ENCODE measurements around the gene TTC14. TPM values are rescaled to one million over a fixed set of nuclear protein-coding genes. Genes with fewer than 3 reads are reported as not detected.

The TTC14 gene
- total and polyA plus RNA-seq, 9 of the 15 experiments (the other 6 are each of a cell fraction or from before 2014, with no cell fraction given), result 10.0 to 61.9 (median 27.0) TPM

DNA sequence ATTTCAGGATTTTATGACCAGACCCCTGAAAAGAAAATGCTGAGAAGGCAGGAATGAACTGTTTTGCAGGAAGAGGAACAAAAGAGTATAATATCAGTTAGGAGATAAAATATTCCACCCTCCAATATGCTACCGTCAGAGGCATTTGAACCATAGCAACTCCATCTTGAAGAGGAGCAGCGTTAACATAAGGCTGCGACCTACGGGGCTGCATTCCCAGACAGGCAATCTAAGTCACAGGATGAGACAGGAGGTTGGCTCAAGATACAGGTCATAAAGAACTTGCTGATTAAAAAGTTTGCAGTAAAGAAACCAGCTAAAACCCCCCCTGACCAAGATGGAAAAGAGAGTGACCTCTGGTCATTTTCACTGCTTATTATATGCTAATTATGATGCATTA lies 54.4 kb downstream of the TTC14 start (continued):
- TF ChIP-seq, protein P1, sequence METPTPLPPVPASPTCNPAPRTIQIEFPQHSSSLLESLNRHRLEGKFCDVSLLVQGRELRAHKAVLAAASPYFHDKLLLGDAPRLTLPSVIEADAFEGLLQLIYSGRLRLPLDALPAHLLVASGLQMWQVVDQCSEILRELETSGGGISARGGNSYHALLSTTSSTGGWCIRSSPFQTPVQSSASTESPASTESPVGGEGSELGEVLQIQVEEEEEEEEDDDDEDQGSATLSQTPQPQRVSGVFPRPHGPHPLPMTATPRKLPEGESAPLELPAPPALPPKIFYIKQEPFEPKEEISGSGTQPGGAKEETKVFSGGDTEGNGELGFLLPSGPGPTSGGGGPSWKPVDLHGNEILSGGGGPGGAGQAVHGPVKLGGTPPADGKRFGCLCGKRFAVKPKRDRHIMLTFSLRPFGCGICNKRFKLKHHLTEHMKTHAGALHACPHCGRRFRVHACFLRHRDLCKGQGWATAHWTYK (CRISPR knock-in tag; IDR thresholded peaks at IDR 0.05), result no peak
- TF ChIP-seq, protein P2, sequence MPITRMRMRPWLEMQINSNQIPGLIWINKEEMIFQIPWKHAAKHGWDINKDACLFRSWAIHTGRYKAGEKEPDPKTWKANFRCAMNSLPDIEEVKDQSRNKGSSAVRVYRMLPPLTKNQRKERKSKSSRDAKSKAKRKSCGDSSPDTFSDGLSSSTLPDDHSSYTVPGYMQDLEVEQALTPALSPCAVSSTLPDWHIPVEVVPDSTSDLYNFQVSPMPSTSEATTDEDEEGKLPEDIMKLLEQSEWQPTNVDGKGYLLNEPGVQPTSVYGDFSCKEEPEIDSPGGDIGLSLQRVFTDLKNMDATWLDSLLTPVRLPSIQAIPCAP (CRISPR knock-in tag; IDR thresholded peaks at IDR 0.05; ENCODE audit: borderline replicate concordance), result no peak
- TF ChIP-seq DNMT1 (IDR thresholded peaks at IDR 0.05) (no peak), JUN (IDR thresholded peaks at IDR 0.05; ENCODE audit: borderline replicate concordance, low read depth, low read length) (no peak), JUN (CRISPR knock-in tag; IDR thresholded peaks at IDR 0.05; ENCODE audit: borderline replicate concordance) (no peak), MTA3 (IDR thresholded peaks at IDR 0.05; ENCODE audit: borderline replicate concordance) (no peak), E2F3 (CRISPR knock-in tag; IDR thresholded peaks at IDR 0.05) (no peak), ESRRA (IDR thresholded peaks at IDR 0.05; ENCODE audit: borderline replicate concordance, low read depth) (no peak)
- TF ChIP-seq, protein P3, sequence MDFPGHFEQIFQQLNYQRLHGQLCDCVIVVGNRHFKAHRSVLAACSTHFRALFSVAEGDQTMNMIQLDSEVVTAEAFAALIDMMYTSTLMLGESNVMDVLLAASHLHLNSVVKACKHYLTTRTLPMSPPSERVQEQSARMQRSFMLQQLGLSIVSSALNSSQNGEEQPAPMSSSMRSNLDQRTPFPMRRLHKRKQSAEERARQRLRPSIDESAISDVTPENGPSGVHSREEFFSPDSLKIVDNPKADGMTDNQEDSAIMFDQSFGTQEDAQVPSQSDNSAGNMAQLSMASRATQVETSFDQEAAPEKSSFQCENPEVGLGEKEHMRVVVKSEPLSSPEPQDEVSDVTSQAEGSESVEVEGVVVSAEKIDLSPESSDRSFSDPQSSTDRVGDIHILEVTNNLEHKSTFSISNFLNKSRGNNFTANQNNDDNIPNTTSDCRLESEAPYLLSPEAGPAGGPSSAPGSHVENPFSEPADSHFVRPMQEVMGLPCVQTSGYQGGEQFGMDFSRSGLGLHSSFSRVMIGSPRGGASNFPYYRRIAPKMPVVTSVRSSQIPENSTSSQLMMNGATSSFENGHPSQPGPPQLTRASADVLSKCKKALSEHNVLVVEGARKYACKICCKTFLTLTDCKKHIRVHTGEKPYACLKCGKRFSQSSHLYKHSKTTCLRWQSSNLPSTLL (IDR thresholded peaks at IDR 0.05), result no peak
- TF ChIP-seq, protein P4, sequence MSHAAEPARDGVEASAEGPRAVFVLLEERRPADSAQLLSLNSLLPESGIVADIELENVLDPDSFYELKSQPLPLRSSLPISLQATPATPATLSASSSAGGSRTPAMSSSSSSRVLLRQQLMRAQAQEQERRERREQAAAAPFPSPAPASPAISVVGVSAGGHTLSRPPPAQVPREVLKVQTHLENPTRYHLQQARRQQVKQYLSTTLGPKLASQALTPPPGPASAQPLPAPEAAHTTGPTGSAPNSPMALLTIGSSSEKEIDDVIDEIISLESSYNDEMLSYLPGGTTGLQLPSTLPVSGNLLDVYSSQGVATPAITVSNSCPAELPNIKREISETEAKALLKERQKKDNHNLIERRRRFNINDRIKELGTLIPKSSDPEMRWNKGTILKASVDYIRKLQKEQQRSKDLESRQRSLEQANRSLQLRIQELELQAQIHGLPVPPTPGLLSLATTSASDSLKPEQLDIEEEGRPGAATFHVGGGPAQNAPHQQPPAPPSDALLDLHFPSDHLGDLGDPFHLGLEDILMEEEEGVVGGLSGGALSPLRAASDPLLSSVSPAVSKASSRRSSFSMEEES (CRISPR knock-in tag; IDR thresholded peaks at IDR 0.05), result no peak
- TF ChIP-seq, protein P5, sequence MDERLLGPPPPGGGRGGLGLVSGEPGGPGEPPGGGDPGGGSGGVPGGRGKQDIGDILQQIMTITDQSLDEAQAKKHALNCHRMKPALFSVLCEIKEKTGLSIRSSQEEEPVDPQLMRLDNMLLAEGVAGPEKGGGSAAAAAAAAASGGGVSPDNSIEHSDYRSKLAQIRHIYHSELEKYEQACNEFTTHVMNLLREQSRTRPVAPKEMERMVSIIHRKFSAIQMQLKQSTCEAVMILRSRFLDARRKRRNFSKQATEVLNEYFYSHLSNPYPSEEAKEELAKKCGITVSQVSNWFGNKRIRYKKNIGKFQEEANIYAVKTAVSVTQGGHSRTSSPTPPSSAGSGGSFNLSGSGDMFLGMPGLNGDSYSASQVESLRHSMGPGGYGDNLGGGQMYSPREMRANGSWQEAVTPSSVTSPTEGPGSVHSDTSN (CRISPR knock-in tag; IDR thresholded peaks at IDR 0.05; ENCODE audit: low read depth), result no peak
- TF ChIP-seq, protein P5 (tag; conservative IDR thresholded peaks at IDR 0.05; ENCODE audit: low read depth), result no peak
- TF ChIP-seq, protein P6, sequence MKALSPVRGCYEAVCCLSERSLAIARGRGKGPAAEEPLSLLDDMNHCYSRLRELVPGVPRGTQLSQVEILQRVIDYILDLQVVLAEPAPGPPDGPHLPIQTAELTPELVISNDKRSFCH (CRISPR knock-in tag; IDR thresholded peaks at IDR 0.05), result no peak
- TF ChIP-seq, protein P6 (tag; IDR thresholded peaks at IDR 0.05), result no peak
- TF ChIP-seq, protein P7, sequence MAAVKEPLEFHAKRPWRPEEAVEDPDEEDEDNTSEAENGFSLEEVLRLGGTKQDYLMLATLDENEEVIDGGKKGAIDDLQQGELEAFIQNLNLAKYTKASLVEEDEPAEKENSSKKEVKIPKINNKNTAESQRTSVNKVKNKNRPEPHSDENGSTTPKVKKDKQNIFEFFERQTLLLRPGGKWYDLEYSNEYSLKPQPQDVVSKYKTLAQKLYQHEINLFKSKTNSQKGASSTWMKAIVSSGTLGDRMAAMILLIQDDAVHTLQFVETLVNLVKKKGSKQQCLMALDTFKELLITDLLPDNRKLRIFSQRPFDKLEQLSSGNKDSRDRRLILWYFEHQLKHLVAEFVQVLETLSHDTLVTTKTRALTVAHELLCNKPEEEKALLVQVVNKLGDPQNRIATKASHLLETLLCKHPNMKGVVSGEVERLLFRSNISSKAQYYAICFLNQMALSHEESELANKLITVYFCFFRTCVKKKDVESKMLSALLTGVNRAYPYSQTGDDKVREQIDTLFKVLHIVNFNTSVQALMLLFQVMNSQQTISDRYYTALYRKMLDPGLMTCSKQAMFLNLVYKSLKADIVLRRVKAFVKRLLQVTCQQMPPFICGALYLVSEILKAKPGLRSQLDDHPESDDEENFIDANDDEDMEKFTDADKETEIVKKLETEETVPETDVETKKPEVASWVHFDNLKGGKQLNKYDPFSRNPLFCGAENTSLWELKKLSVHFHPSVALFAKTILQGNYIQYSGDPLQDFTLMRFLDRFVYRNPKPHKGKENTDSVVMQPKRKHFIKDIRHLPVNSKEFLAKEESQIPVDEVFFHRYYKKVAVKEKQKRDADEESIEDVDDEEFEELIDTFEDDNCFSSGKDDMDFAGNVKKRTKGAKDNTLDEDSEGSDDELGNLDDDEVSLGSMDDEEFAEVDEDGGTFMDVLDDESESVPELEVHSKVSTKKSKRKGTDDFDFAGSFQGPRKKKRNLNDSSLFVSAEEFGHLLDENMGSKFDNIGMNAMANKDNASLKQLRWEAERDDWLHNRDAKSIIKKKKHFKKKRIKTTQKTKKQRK (IDR thresholded peaks at IDR 0.05; ENCODE audit: borderline replicate concordance, low read depth, low read length), result no peak

Data from K562 (cell line).